Suppressor macrophage (primary cell): ENCODE results near the gene RTP3.
A peak's percentile ranks its signal among the peaks of the same experiment; 100 is the strongest.
"Not testable (repeated sequence)": the region's sequence is repeated elsewhere in the genome, so short reads cannot be mapped to it uniquely, and the experiment has no call there.

Experiments
- DNase-seq, 4 experiments: peaks; one replicate each; pipeline ENCODE4 v3.0.0-alpha.2; 2020 to 2022

Gene RTP3

GRCh38 chr3:46491089-46492070 lies 6.4 kb upstream of the RTP3 start:
- DNase-seq: no peak

- DNase-seq: no peak
Measured at GRCh38 chr3:46492890-46493547, 4.8 kb upstream of the RTP3 start.

GRCh38 chr3:46494491-46494890 lies 3.3 kb upstream of the RTP3 start:
- not testable (repeated sequence) for DNase-seq

GRCh38 chr3:46495901-46496456 lies 1.8 kb upstream of the RTP3 start:
- no peak for DNase-seq

GRCh38 chr3:46496746-46497555 lies 825 bp upstream of the RTP3 start:
- peak; percentile 23 to 59 (median 44) for DNase-seq

- DNase-seq: no peak
Measured at GRCh38 chr3:46498916-46499519, 1.2 kb downstream of the RTP3 start.

- peak in 1 of 4 experiments; percentile 15 for DNase-seq
Measured at GRCh38 chr3:46500656-46501635, 3.2 kb downstream of the RTP3 start.

- DNase-seq: no peak
Measured at GRCh38 chr3:46501702-46502101, 3.9 kb downstream of the RTP3 start.

- no peak for DNase-seq
Measured at GRCh38 chr3:46503200-46503874, 5.6 kb downstream of the RTP3 start.

GRCh38 chr3:46504789-46505188 lies 7.0 kb downstream of the RTP3 start:
- no peak for DNase-seq

GRCh38 chr3:46505953-46506352 lies 8.2 kb downstream of the RTP3 start:
- no peak for DNase-seq

GRCh38 chr3:46506526-46506925 lies 8.8 kb downstream of the RTP3 start:
- DNase-seq: no peak

GRCh38 chr3:46508850-46509591 lies 11.2 kb downstream of the RTP3 start:
- DNase-seq: no peak

- no peak for DNase-seq
Measured at GRCh38 chr3:46509661-46510187, 11.9 kb downstream of the RTP3 start.

- no peak for DNase-seq
Measured at GRCh38 chr3:46512191-46512749, 14.5 kb downstream of the RTP3 start.

GRCh38 chr3:46516521-46516920 lies 18.7 kb downstream of the RTP3 start:
- DNase-seq: no peak

- peak in 3 of 4 experiments; percentile 10 to 51 (median 21) for DNase-seq
Measured at GRCh38 chr3:46517016-46517783, 19.4 kb downstream of the RTP3 start.

- DNase-seq: peak; percentile 23 to 41 (median 38)
Measured at GRCh38 chr3:46517784-46518181, 20.0 kb downstream of the RTP3 start.
